Measurements from ENCODE around the gene NEK7. TPM values are rescaled to one million over a fixed set of nuclear protein-coding genes. Genes with fewer than 3 reads are reported as not detected.
A peak's percentile ranks its signal among the peaks of the same experiment; 100 is the strongest.

NEK7 gene
- total and polyA plus RNA-seq, 9 of the 15 experiments (the other 6 are each of a cell fraction or from before 2014, with no cell fraction given): 8.5 to 37.3 (median 27.7) TPM

GRCh38 chr1:198156745-198157240 lies at the start of gene NEK7 (continued):
- TF ChIP-seq STAT6 (CRISPR knock-in tag; IDR thresholded peaks at IDR 0.05): no peak
- no peak for TF ChIP-seq PTRF (tag; IDR thresholded peaks at IDR 0.05)
- TF ChIP-seq KAT2B (IDR thresholded peaks at IDR 0.05; ENCODE audit: low read depth, low read length): no peak
- no peak for TF ChIP-seq ZFP91 (CRISPR knock-in tag; IDR thresholded peaks at IDR 0.05)
- TF ChIP-seq, protein P1, sequence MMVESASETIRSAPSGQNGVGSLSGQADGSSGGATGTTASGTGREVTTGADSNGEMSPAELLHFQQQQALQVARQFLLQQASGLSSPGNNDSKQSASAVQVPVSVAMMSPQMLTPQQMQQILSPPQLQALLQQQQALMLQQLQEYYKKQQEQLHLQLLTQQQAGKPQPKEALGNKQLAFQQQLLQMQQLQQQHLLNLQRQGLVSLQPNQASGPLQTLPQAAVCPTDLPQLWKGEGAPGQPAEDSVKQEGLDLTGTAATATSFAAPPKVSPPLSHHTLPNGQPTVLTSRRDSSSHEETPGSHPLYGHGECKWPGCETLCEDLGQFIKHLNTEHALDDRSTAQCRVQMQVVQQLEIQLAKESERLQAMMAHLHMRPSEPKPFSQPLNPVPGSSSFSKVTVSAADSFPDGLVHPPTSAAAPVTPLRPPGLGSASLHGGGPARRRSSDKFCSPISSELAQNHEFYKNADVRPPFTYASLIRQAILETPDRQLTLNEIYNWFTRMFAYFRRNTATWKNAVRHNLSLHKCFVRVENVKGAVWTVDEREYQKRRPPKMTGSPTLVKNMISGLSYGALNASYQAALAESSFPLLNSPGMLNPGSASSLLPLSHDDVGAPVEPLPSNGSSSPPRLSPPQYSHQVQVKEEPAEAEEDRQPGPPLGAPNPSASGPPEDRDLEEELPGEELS (CRISPR knock-in tag; IDR thresholded peaks at IDR 0.05; ENCODE audit: borderline replicate concordance): peak; percentile 49; the same call in 1 of the 2 replicates
- no peak for TF ChIP-seq TCF7L2 (IDR thresholded peaks at IDR 0.05; ENCODE audit: low read depth, low read length)
- no peak for TF ChIP-seq RBM34 (IDR thresholded peaks at IDR 0.05; ENCODE audit: borderline replicate concordance, insufficient read depth, low read length)
- TF ChIP-seq RB1 (IDR thresholded peaks at IDR 0.05; ENCODE audit: low read depth): peak; percentile 91
- TF ChIP-seq MEIS2 (IDR thresholded peaks at IDR 0.05; ENCODE audit: partially characterized antibody): peak; percentile 59
- no peak for TF ChIP-seq ZNF431 (CRISPR knock-in tag; IDR thresholded peaks at IDR 0.05)
- no peak for TF ChIP-seq ESRRA (IDR thresholded peaks at IDR 0.05; ENCODE audit: borderline replicate concordance, low read depth)
- TF ChIP-seq RBM22 (IDR thresholded peaks at IDR 0.05; ENCODE audit: low read depth, low read length, poor library complexity, severe bottlenecking): no peak
- no peak for TF ChIP-seq ARID4B (CRISPR knock-in tag; IDR thresholded peaks at IDR 0.05)
- peak; percentile 25; the same call in 1 of the 2 replicates for TF ChIP-seq CREB1 (IDR thresholded peaks at IDR 0.05)
- TF ChIP-seq CREB1 (CRISPR knock-in tag; IDR thresholded peaks at IDR 0.05): no peak
- TF ChIP-seq E2F3 (CRISPR knock-in tag; IDR thresholded peaks at IDR 0.05): 0 out of 2 replicates have a peak, but pooled peaks have one; percentile 17
- no peak for TF ChIP-seq SREBF2 (CRISPR knock-in tag; IDR thresholded peaks at IDR 0.05)
- TF ChIP-seq NR2F6 (CRISPR knock-in tag; IDR thresholded peaks at IDR 0.05): no peak
- TF ChIP-seq TCF7 (IDR thresholded peaks at IDR 0.05; ENCODE audit: borderline replicate concordance): no peak
